Mesendoderm (in vitro differentiated cells): ENCODE data around the gene ZNF483.

Experiments
- DNase-seq: peaks from one replicate; pipeline ENCODE4 v3.0.0; 2013
- H2AK5ac ChIP-seq: 2 replicates; pipeline ENCODE4 v1.6.1; 2013; ENCODE audit warnings: low read length, inconsistent platforms
- H2BK120ac ChIP-seq: 2 replicates; pipeline ENCODE4 v1.6.1; 2013; ENCODE audit warnings: low read depth, mild to moderate bottlenecking, low read length, moderate library complexity, mixed read lengths
- H2BK15ac ChIP-seq: replicated peaks from 2 replicates; pipeline ENCODE4 v1.6.1; 2013; ENCODE audit warnings: low read depth, mild to moderate bottlenecking, moderate library complexity
- H2BK5ac ChIP-seq: 2 replicates; pipeline ENCODE4 v1.6.1; 2013; ENCODE audit warnings: low read length, inconsistent platforms
- H3K18ac ChIP-seq: 2 replicates; pipeline ENCODE4 v1.6.1; 2013; ENCODE audit warnings: mild to moderate bottlenecking, low read length, mixed read lengths
- H3K23ac ChIP-seq: one replicate; pipeline ENCODE4 v1.6.1; 2013; ENCODE audit warnings: low read length
- H3K27ac ChIP-seq: 2 replicates; pipeline ENCODE4 v1.5.1; 2013; ENCODE audit warnings: low read depth, mild to moderate bottlenecking, inconsistent platforms, low read length, moderate library complexity
- H3K27me3 ChIP-seq: 2 replicates; pipeline ENCODE4 v1.6.1; 2013; ENCODE audit warnings: low read length, control low read depth, mild to moderate bottlenecking, inconsistent platforms; ENCODE audit not compliant: insufficient read depth, poor library complexity
- H3K36me3 ChIP-seq: 2 replicates; pipeline ENCODE4 v1.6.1; 2013; ENCODE audit warnings: low read length, inconsistent platforms; ENCODE audit not compliant: control insufficient read depth, insufficient read depth
- H3K4ac ChIP-seq: one replicate; pipeline ENCODE4 v1.6.1; 2013; ENCODE audit warnings: low read depth, mild to moderate bottlenecking, low read length, moderate library complexity
- H3K4me1 ChIP-seq: 2 replicates; pipeline ENCODE4 v1.6.1; 2013; ENCODE audit warnings: low read depth, low read length, inconsistent platforms; ENCODE audit not compliant: control insufficient read depth
- H3K4me2 ChIP-seq: 2 replicates; pipeline ENCODE4 v1.6.1; 2013; ENCODE audit warnings: low read length
- H3K4me3 ChIP-seq: 2 replicates; pipeline ENCODE4 v1.5.1; 2013; ENCODE audit warnings: mild to moderate bottlenecking, low read length
- H3K56ac ChIP-seq: one replicate; pipeline ENCODE4 v1.6.1; 2013; ENCODE audit warnings: low read length
- H3K79me1 ChIP-seq: 2 replicates; pipeline ENCODE4 v1.6.1; 2013; ENCODE audit warnings: low read length, inconsistent platforms
- H3K79me2 ChIP-seq: 2 replicates; pipeline ENCODE4 v1.6.1; 2013; ENCODE audit warnings: mild to moderate bottlenecking, low read length; ENCODE audit not compliant: control insufficient read depth, insufficient read depth
- H3K9ac ChIP-seq: 2 replicates; pipeline ENCODE4 v1.6.1; 2013; ENCODE audit warnings: low read length, inconsistent platforms
- H4K5ac ChIP-seq: one replicate; pipeline ENCODE4 v1.6.1; 2013; ENCODE audit warnings: low read length
- H4K8ac ChIP-seq: one replicate; pipeline ENCODE4 v1.6.1; 2013; ENCODE audit warnings: low read depth, mild to moderate bottlenecking, control low read depth, low read length, moderate library complexity
- WGBS: extraction: QIAGEN DNeasy Blood & Tissue Kit; methylation state at CpG from one replicate; pipeline ENCODE4 v1.1.7; 2013; ENCODE audit warnings: low lambda C conversion rate, missing lambda C conversion rate; ENCODE audit not compliant: insufficient coverage; ENCODE audit errors: extremely low coverage; 5-methylcytosine and 5-hydroxymethylcytosine counted together

Gene ZNF483

DNA sequence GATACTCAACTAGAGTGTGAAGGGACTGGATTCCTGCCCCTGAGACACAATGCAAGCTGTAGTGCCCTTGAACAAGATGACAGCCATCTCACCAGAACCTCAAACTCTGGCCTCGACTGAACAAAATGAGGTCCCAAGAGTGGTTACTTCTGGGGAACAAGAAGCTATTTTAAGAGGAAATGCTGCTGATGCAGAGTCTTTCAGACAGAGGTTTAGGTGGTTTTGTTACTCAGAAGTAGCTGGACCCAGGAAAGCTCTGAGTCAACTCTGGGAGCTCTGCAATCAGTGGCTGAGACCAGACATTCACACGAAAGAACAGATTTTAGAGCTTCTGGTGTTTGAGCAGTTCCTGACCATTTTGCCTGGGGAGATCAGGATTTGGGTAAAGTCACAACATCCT is 2.4 kb downstream of the ZNF483 start:
- no CpG with 5 or more reads among the region's 2 CpGs for WGBS
- no peak overlapping the region for H3K4me2 ChIP-seq
- H3K23ac ChIP-seq, result no peak overlapping the region
- H3K36me3 ChIP-seq, result no peaks in the 10 kb centered on the region
- no peak for DNase-seq
- H4K5ac ChIP-seq, result no peak overlapping the region
- H2BK5ac ChIP-seq, result no peak overlapping the region
- no peak overlapping the region for H3K56ac ChIP-seq
- H3K4me3 ChIP-seq, result no peak overlapping the region
- no peaks in the 10 kb centered on the region for H3K79me1 ChIP-seq
- no peak overlapping the region for H4K8ac ChIP-seq
- no peak overlapping the region for H3K18ac ChIP-seq
- no peak overlapping the region for H3K9ac ChIP-seq
- H2BK120ac ChIP-seq, result no peak overlapping the region
- no peak overlapping the region for H2BK15ac ChIP-seq
- no peak overlapping the region for H3K27ac ChIP-seq
- H3K27me3 ChIP-seq, result no peaks in the 10 kb centered on the region
- H3K4ac ChIP-seq, result no peak overlapping the region
- H3K79me2 ChIP-seq, result no peaks in the 10 kb centered on the region
- H3K4me1 ChIP-seq, result peaks cover 3% of the 10 kb centered on the region
- no peak overlapping the region for H2AK5ac ChIP-seq

- DNase-seq, result no peak
- Histone ChIP-seq H3K27ac (no peak overlapping the region), H3K9ac (no peak overlapping the region), H3K4me3 (no peak overlapping the region), H2AK5ac (no peak overlapping the region), H3K23ac (no peak overlapping the region), H3K18ac (no peak overlapping the region), H2BK120ac (no peak overlapping the region), H3K79me1 (no peaks in the 10 kb centered on the region), H2BK15ac (no peak overlapping the region), H3K79me2 (no peaks in the 10 kb centered on the region), H3K4me2 (no peak overlapping the region), H3K56ac (no peak overlapping the region), H4K8ac (no peak overlapping the region), H4K5ac (no peak overlapping the region), H3K4me1 (peaks cover 3% of the 10 kb centered on the region), H2BK5ac (no peak overlapping the region), H3K36me3 (no peaks in the 10 kb centered on the region), H3K27me3 (no peaks in the 10 kb centered on the region), H3K4ac (no peak overlapping the region)
- no CpG with 5 or more reads among the region's 2 CpGs for WGBS
Observed at GRCh38 chr9:111529787-111530186, 4.8 kb downstream of the ZNF483 start.

GRCh38 chr9:111531716-111532115 is 6.7 kb downstream of the ZNF483 start:
- Histone ChIP-seq H3K4ac (no peak overlapping the region), H3K79me1 (no peaks in the 10 kb centered on the region), H3K4me2 (no peak overlapping the region), H3K4me3 (no peak overlapping the region), H4K8ac (no peak overlapping the region), H3K18ac (no peak overlapping the region), H3K56ac (no peak overlapping the region), H3K9ac (no peak overlapping the region), H2BK15ac (no peak overlapping the region), H3K36me3 (no peaks in the 10 kb centered on the region), H2AK5ac (no peak overlapping the region), H3K79me2 (no peaks in the 10 kb centered on the region), H4K5ac (no peak overlapping the region), H2BK5ac (no peak overlapping the region), H2BK120ac (no peak overlapping the region), H3K27me3 (no peaks in the 10 kb centered on the region), H3K23ac (no peak overlapping the region), H3K4me1 (no peaks in the 10 kb centered on the region), H3K27ac (no peak overlapping the region)
- DNase-seq, result no peak
- WGBS, result no CpG with 5 or more reads among the region's 4 CpGs

GRCh38 chr9:111533099-111533790 is 8.3 kb downstream of the ZNF483 start:
- no peak for DNase-seq
- H3K9ac ChIP-seq, result no peak overlapping the region
- no peaks in the 10 kb centered on the region for H3K36me3 ChIP-seq

GRCh38 chr9:111542497-111543254 is 17.7 kb downstream of the ZNF483 start:
- Histone ChIP-seq H3K79me2 (no peaks in the 10 kb centered on the region), H2BK120ac (no peak overlapping the region), H3K9ac (no peak overlapping the region), H3K4me3 (peak overlapping the region; percentile 6), H3K56ac (no peak overlapping the region), H3K23ac (no peak overlapping the region), H3K36me3 (peaks cover 4% of the 10 kb centered on the region), H2AK5ac (no peak overlapping the region), H2BK5ac (no peak overlapping the region), H3K4ac (no peak overlapping the region), H3K27ac (no peak overlapping the region), H3K4me2 (no peak overlapping the region), H3K4me1 (no peaks in the 10 kb centered on the region), H3K27me3 (no peaks in the 10 kb centered on the region), H2BK15ac (no peak overlapping the region), H3K79me1 (no peaks in the 10 kb centered on the region), H4K5ac (no peak overlapping the region), H3K18ac (no peak overlapping the region), H4K8ac (no peak overlapping the region)
- peak; percentile 20 for DNase-seq
- WGBS, result no CpG with 5 or more reads among the region's 11 CpGs

More at GRCh38 chr9:111533099-111533790, 8.3 kb downstream of the ZNF483 start:
- Histone ChIP-seq H3K27ac (no peak overlapping the region), H3K79me1 (no peaks in the 10 kb centered on the region), H3K23ac (no peak overlapping the region), H4K8ac (no peak overlapping the region), H2BK5ac (no peak overlapping the region), H3K4ac (no peak overlapping the region), H2BK15ac (no peak overlapping the region), H3K18ac (no peak overlapping the region), H3K27me3 (no peaks in the 10 kb centered on the region), H4K5ac (no peak overlapping the region), H3K4me2 (no peak overlapping the region), H2AK5ac (no peak overlapping the region), H2BK120ac (no peak overlapping the region), H3K4me3 (no peak overlapping the region), H3K56ac (no peak overlapping the region), H3K79me2 (no peaks in the 10 kb centered on the region), H3K4me1 (no peaks in the 10 kb centered on the region)
- no CpG with 5 or more reads among the region's 5 CpGs for WGBS
